Bronchial epithelial cell (primary cell): ENCODE results near the gene POLR1A. TPM values are rescaled to one million over a fixed set of nuclear protein-coding genes. Genes with fewer than 3 reads are reported as not detected.

ENCODE experiments used
- DNase-seq: peaks from one replicate; pipeline ENCODE4 v3.0.0-alpha.2; 2010; ENCODE audit warnings: low read depth
- FAIRE-seq: peaks from 2 replicates; lab custom pipeline; 2011; peaks lifted over from hg19 to GRCh38; lab: Jason Lieb, UNC
- H3K27me3 ChIP-seq: 2 replicates; pipeline ENCODE4 v1.5.1; 2011; ENCODE audit warnings: low read length; ENCODE audit not compliant: control insufficient read depth, insufficient read depth
- H3K36me3 ChIP-seq: 2 replicates; pipeline ENCODE4 v1.5.1; 2011; ENCODE audit warnings: low read length; ENCODE audit not compliant: control insufficient read depth, insufficient read depth
- H3K4me3 ChIP-seq: 2 replicates; pipeline ENCODE4 v1.5.1; 2011; ENCODE audit warnings: mild to moderate bottlenecking, low read depth, low read length, control low read depth
- CTCF ChIP-seq: IDR thresholded peaks from 2 replicates; pipeline ENCODE4 v1.5.1; 2011; ENCODE audit warnings: mild to moderate bottlenecking, moderate library complexity, low read length, control low read depth, inconsistent platforms; ENCODE audit not compliant: insufficient read depth, severe bottlenecking
- total RNA-seq: library from RNA; depleted of rRNA; stranded (reverse); fragments of >200 nt; gene quantifications from 2 replicates; pipeline ENCODE4 v1.2.1, GENCODE V29; 2014

POLR1A gene
- total RNA-seq, 1 donor from 2014 or later = 9.7 TPM

- H3K36me3 ChIP-seq = no peaks in the 10 kb centered on the region
- no peak for TF ChIP-seq CTCF
- DNase-seq (no peak), FAIRE-seq (no peak)
- H3K27me3 ChIP-seq = no peaks in the 10 kb centered on the region
- H3K4me3 ChIP-seq = no peak overlapping the region
Measured at GRCh38 chr2:86003967-86004366, 101.7 kb downstream of the POLR1A start.

- H3K27me3 ChIP-seq = no peaks in the 10 kb centered on the region
- no peak overlapping the region for H3K4me3 ChIP-seq
- FAIRE-seq (no peak), DNase-seq (no peak)
- TF ChIP-seq CTCF = no peak
- H3K36me3 ChIP-seq = no peaks in the 10 kb centered on the region
Measured at GRCh38 chr2:86003104-86003503, 102.6 kb downstream of the POLR1A start.

GRCh38 chr2:86002375-86002774, 103.3 kb downstream of the POLR1A start:
- Histone ChIP-seq H3K27me3 (no peaks in the 10 kb centered on the region), H3K36me3 (no peaks in the 10 kb centered on the region), H3K4me3 (no peak overlapping the region)
- no peak for FAIRE-seq
- DNase-seq = no peak
- TF ChIP-seq CTCF = no peak

GRCh38 chr2:86001326-86001725, 104.4 kb downstream of the POLR1A start:
- DNase-seq (no peak), FAIRE-seq (no peak)
- Histone ChIP-seq H3K4me3 (no peak overlapping the region), H3K27me3 (no peaks in the 10 kb centered on the region), H3K36me3 (no peaks in the 10 kb centered on the region)
- no peak for TF ChIP-seq CTCF

- DNase-seq = no peak
- H3K27me3 ChIP-seq = no peaks in the 10 kb centered on the region
- no peak overlapping the region for H3K4me3 ChIP-seq
- no peaks in the 10 kb centered on the region for H3K36me3 ChIP-seq
- no peak for TF ChIP-seq CTCF
- FAIRE-seq = no peak
Measured at GRCh38 chr2:86000938-86001312, 104.8 kb downstream of the POLR1A start.
